IMR-90 (cell line): ENCODE measurements around the gene LARP1B. TPM values are rescaled to one million over a fixed set of nuclear protein-coding genes. Genes with fewer than 3 reads are reported as not detected.

Source experiments
- ATAC-seq: fragments of 200-7000 bp; cut with Tn5 transposase; 2 replicates; pipeline ENCODE4 v1.9.1; 2020; ENCODE audit warnings: low read depth, mild to moderate bottlenecking, moderate library complexity
- BruUV-seq: library from RNA; stranded (reverse); fragments of 400-500 nt; replicated peaks from 2 replicates; lab custom pipeline; 2021; lab: Mats Ljungman, UMichigan
- CTCF ChIA-PET: fragments of 300-600 bp; formaldehyde crosslinking; extraction: SDS; loops from one replicate; lab custom pipeline; 2021; ENCODE audit warnings: antibody characterized with exemption; lab: Yijun Ruan, JAX
- POLR2A ChIA-PET: fragments of 300-600 bp; sonication (Branson Sonifier 250); formaldehyde crosslinking; loops from one replicate; lab custom pipeline; 2022; ENCODE audit warnings: antibody characterized with exemption; ENCODE audit not compliant: unreplicated experiment; lab: Charles Lee
- DNase-seq: peaks from one replicate; pipeline ENCODE4 v3.0.0; 2013
- H2AFZ ChIP-seq: replicated peaks from 2 replicates; pipeline ENCODE3; 2013; ENCODE audit warnings: low read length, mild to moderate bottlenecking; ENCODE audit not compliant: poor library complexity
- H2AK5ac ChIP-seq: 2 replicates; pipeline ENCODE4 v1.6.1; 2013; ENCODE audit warnings: low read depth, low read length, inconsistent platforms
- H2AK9ac ChIP-seq: replicated peaks from 2 replicates; pipeline ENCODE3; 2013; ENCODE audit warnings: mild to moderate bottlenecking, low read depth, low read length, moderate library complexity; ENCODE audit not compliant: poor library complexity
- H2BK120ac ChIP-seq: 2 replicates; pipeline ENCODE4 v1.6.1; 2013; ENCODE audit warnings: low read depth, low read length, inconsistent platforms
- H2BK15ac ChIP-seq: 3 replicates; pipeline ENCODE4 v1.6.1; 2013; ENCODE audit warnings: low read depth, low read length, inconsistent platforms
- H2BK20ac ChIP-seq: 2 replicates; pipeline ENCODE4 v1.6.1; 2013; ENCODE audit warnings: low read depth, mild to moderate bottlenecking, inconsistent platforms, low read length, moderate library complexity
- H2BK5ac ChIP-seq: 2 replicates; pipeline ENCODE4 v1.6.1; 2013; ENCODE audit warnings: mild to moderate bottlenecking, low read depth, low read length, inconsistent platforms; ENCODE audit not compliant: poor library complexity, severe bottlenecking
- H3K14ac ChIP-seq: replicated peaks from 2 replicates; pipeline ENCODE4 v1.6.1; 2013; ENCODE audit warnings: low read depth, low read length, inconsistent platforms
- H3K18ac ChIP-seq: 2 replicates; pipeline ENCODE4 v1.6.1; 2013; ENCODE audit warnings: low read depth, low read length, control low read depth
- H3K23ac ChIP-seq: 2 replicates; pipeline ENCODE4 v1.6.1; 2013; ENCODE audit warnings: low read depth, low read length, inconsistent platforms
- H3K27ac ChIP-seq: 2 replicates; pipeline ENCODE4 v1.5.1; 2013; ENCODE audit warnings: mild to moderate bottlenecking, control low read depth, low read length; ENCODE audit not compliant: insufficient read depth
- H3K27me3 ChIP-seq: 2 replicates; pipeline ENCODE4 v1.6.1; 2013; ENCODE audit warnings: low read length; ENCODE audit not compliant: control insufficient read depth, insufficient read depth
- H3K36me3 ChIP-seq: 2 replicates; pipeline ENCODE4 v1.6.1; 2013; ENCODE audit warnings: low read length, mixed read lengths; ENCODE audit not compliant: control insufficient read depth, insufficient read depth
- H3K4ac ChIP-seq: 2 replicates; pipeline ENCODE4 v1.6.1; 2013; ENCODE audit warnings: low read depth, low read length, inconsistent platforms
- H3K4me1 ChIP-seq: 2 replicates; pipeline ENCODE4 v1.6.1; 2013; ENCODE audit warnings: low read length, mixed read lengths; ENCODE audit not compliant: control insufficient read depth, insufficient read depth
- H3K4me2 ChIP-seq: 2 replicates; pipeline ENCODE4 v1.6.1; 2013; ENCODE audit warnings: low read depth, mild to moderate bottlenecking, control low read depth, low read length, moderate library complexity
- H3K4me3 ChIP-seq: 2 replicates; pipeline ENCODE4 v1.5.1; 2013; ENCODE audit warnings: low read depth, mild to moderate bottlenecking, control low read depth, low read length, moderate library complexity; ENCODE audit not compliant: insufficient read depth
- H3K56ac ChIP-seq: 2 replicates; pipeline ENCODE4 v1.6.1; 2013; ENCODE audit warnings: low read length, inconsistent platforms; ENCODE audit not compliant: insufficient read depth; ENCODE audit errors: extremely low read depth
- H3K79me1 ChIP-seq, 2 experiments: 2 replicates each; pipeline ENCODE4 v1.6.1; 2013; ENCODE audit warnings: low read length in 2 of 2, inconsistent platforms in 1 of 2, low read depth in 1 of 2
- H3K9ac ChIP-seq: 2 replicates; pipeline ENCODE4 v1.6.1; 2013; ENCODE audit warnings: low read depth, low read length, control low read depth
- H3K9me1 ChIP-seq: 2 replicates; pipeline ENCODE4 v1.6.1; 2013; ENCODE audit warnings: low read length, inconsistent platforms; ENCODE audit not compliant: insufficient read depth
- H3K9me3 ChIP-seq: 2 replicates; pipeline ENCODE4 v1.6.1; 2013; ENCODE audit warnings: low read length; ENCODE audit not compliant: control insufficient read depth, insufficient read depth
- H4K20me1 ChIP-seq: 2 replicates; pipeline ENCODE4 v1.6.1; 2013; ENCODE audit warnings: low read length, inconsistent platforms; ENCODE audit not compliant: insufficient read depth
- H4K5ac ChIP-seq: 2 replicates; pipeline ENCODE4 v1.6.1; 2013; ENCODE audit warnings: mild to moderate bottlenecking, low read depth, low read length, control low read depth
- H4K8ac ChIP-seq, 2 experiments: 2 replicates each; pipeline ENCODE4 v1.6.1; 2013; ENCODE audit warnings: low read depth in 2 of 2, low read length in 2 of 2, control low read depth in 1 of 2, inconsistent platforms in 1 of 2
- H4K91ac ChIP-seq: 2 replicates; pipeline ENCODE4 v1.6.1; 2013; ENCODE audit warnings: low read depth, low read length, inconsistent platforms; ENCODE audit not compliant: insufficient read depth
- BHLHE40 ChIP-seq: fragments of 150-350 bp; IDR thresholded peaks from 2 replicates; pipeline ENCODE4 v1.6.1; 2016; ENCODE audit warnings: mild to moderate bottlenecking, low read depth, low read length
- CEBPB ChIP-seq: IDR thresholded peaks from 2 replicates; pipeline ENCODE4 v1.6.1; 2012; ENCODE audit warnings: low read depth, low read length, improper control_type of control experiment
- CHD1 ChIP-seq: IDR thresholded peaks from 2 replicates; pipeline ENCODE4 v1.6.1; 2012; ENCODE audit warnings: low read depth, low read length, improper control_type of control experiment
- ELK1 ChIP-seq: fragments of 150-350 bp; IDR thresholded peaks from 2 replicates; pipeline ENCODE4 v1.6.1; 2016; ENCODE audit warnings: low read depth, mild to moderate bottlenecking, low read length, moderate library complexity, borderline replicate concordance
- FOS ChIP-seq: fragments of 150-350 bp; IDR thresholded peaks from 2 replicates; pipeline ENCODE4 v1.6.1; 2016; ENCODE audit warnings: low read depth, low read length
- MXI1 ChIP-seq: IDR thresholded peaks from 2 replicates; pipeline ENCODE4 v1.6.1; 2012; ENCODE audit warnings: low read depth, mild to moderate bottlenecking, low read length, moderate library complexity, borderline replicate concordance
- NFE2L2 ChIP-seq: fragments of 150-350 bp; IDR thresholded peaks from 2 replicates; pipeline ENCODE4 v1.6.1; 2016; ENCODE audit warnings: low read depth, mild to moderate bottlenecking, low read length
- POLR2A ChIP-seq: IDR thresholded peaks from 2 replicates; pipeline ENCODE4 v1.6.1; 2012; ENCODE audit warnings: mild to moderate bottlenecking, low read depth, low read length
- RAD21 ChIP-seq: IDR thresholded peaks from 2 replicates; pipeline ENCODE4 v1.6.1; 2012; ENCODE audit warnings: low read length, improper control_type of control experiment
- RFX5 ChIP-seq: IDR thresholded peaks from 2 replicates; pipeline ENCODE4 v1.8.0; 2012; ENCODE audit warnings: low read depth, mild to moderate bottlenecking, low read length, moderate library complexity
- SMC3 ChIP-seq: fragments of 150-350 bp; IDR thresholded peaks from 2 replicates; pipeline ENCODE4 v1.6.1; 2016; ENCODE audit warnings: low read depth, mild to moderate bottlenecking, antibody characterized with exemption, low read length, moderate library complexity
- WGBS, 2 experiments: methylation state at CpG; one replicate each; pipeline versions ENCODE4 v1.1.5 to v1.1.7; 2013; ENCODE audit warnings: missing lambda C conversion rate in 2 of 2; ENCODE audit not compliant: insufficient read length in 1 of 2; ENCODE audit errors: extremely low coverage in 2 of 2; 5-methylcytosine and 5-hydroxymethylcytosine counted together
- dilution Hi-C: fragments of 300-500 bp; cut with HindIII; formaldehyde crosslinking; loops from one replicate; pipeline ENCODE4 v1.14.3; 2018; ENCODE audit warnings: low sequenced_read_pairs; ENCODE audit not compliant: unreplicated experiment
- in situ Hi-C: fragments of 300-500 bp; cut with MboI; formaldehyde crosslinking; loops from 3 replicates; pipeline ENCODE4 v1.14.3; 2019; ENCODE audit warnings: low sequenced_read_pairs, inconsistent platforms, mixed read lengths
- intact Hi-C: fragments of 100-400 bp; cut with micrococcal nuclease; formaldehyde crosslinking; loops from 2 replicates; pipeline ENCODE4 v1.10.0; 2022
- polyA plus RNA-seq, 3 experiments: library from polyadenylated mRNA; depleted of rRNA; stranded (reverse); fragments of >200 nt; gene quantifications; 2 replicates each; pipeline ENCODE4 v1.2.3, GENCODE V29; 2012; ENCODE audit warnings: low replicate concordance in 1 of 3
- total RNA-seq: library from RNA; depleted of rRNA; stranded (reverse); fragments of >200 nt; gene quantifications from 2 replicates; pipeline ENCODE4 v1.2.3, GENCODE V29; 2012
- TF ChIP-seq, protein P1 (sequence below): conservative IDR thresholded peaks from 2 replicates; pipeline ENCODE4 v1.5.1; 2012; ENCODE audit warnings: mild to moderate bottlenecking, low read depth, low read length, improper control_type of control experiment
- TF ChIP-seq, protein P2 (sequence below): fragments of 150-350 bp; IDR thresholded peaks from 2 replicates; pipeline ENCODE4 v1.6.1; 2017; ENCODE audit warnings: mild to moderate bottlenecking, antibody characterized with exemption, low read length, low read depth

The LARP1B gene
- total and polyA plus RNA-seq, 2 of the 4 experiments (the other 2 are of a cell fraction), result 8.8 to 11.1 TPM

DNA sequence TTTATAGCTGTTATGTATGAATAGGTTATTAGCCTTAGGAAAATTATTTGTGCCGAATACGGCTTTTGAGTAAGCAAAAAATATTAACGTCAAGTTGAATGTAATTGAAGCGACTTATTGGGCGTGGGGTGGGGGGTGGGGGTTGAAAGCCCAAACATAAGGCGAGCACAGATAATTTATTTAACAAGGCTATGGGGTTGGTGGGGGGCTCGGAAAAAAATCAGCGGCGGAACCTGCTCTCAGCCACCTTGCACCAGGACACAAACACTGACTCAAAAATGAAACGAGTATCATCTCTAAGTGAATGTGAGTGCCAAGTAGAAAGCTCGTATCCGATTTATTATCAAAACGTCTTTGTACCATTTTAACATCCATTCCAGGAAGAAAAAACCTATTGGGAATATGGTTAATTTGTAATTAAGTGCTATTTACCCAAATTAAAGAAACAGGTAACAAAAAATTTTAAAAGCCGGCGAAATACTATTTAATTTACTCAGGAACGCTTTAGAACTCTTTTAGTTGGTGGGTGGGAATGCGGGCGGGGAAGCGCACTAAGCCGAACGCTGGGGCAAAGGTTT is 902 bp upstream of the LARP1B start:
- H3K9ac ChIP-seq, result peak overlapping the region; percentile 81
- POLR2A ChIA-PET, result interaction anchor here (0.7 kb wide), 1 partner anchor 132 kb away, joined by 3 read pairs; no protein-coding TSS in a partner anchor
- peak overlapping the region; percentile 84 for H3K27ac ChIP-seq
- dilution Hi-C loops (no loop called here), in situ Hi-C loops (no loop called here), intact Hi-C loops (loop anchor here (2.0 to 10.0 kb wide), 3 partner anchors 95 to 277 kb away; partner anchors contain the start of genes ABHD18, HSPA4L, MFSD8 and PGRMC2)
- H4K5ac ChIP-seq, result peak overlapping the region; percentile 90
- WGBS, 2 experiments, result no CpG with 5 or more reads among the region's 21 CpGs
- H2BK20ac ChIP-seq, result no peak overlapping the region
- TF ChIP-seq SMC3 (no peak), CEBPB (no peak), POLR2A (no peak), FOS (no peak), MXI1 (no peak), BHLHE40 (no peak), NFE2L2 (no peak), RFX5 (no peak), ELK1 (no peak), RAD21 (no peak), CHD1 (no peak)
- TF ChIP-seq, protein P1, sequence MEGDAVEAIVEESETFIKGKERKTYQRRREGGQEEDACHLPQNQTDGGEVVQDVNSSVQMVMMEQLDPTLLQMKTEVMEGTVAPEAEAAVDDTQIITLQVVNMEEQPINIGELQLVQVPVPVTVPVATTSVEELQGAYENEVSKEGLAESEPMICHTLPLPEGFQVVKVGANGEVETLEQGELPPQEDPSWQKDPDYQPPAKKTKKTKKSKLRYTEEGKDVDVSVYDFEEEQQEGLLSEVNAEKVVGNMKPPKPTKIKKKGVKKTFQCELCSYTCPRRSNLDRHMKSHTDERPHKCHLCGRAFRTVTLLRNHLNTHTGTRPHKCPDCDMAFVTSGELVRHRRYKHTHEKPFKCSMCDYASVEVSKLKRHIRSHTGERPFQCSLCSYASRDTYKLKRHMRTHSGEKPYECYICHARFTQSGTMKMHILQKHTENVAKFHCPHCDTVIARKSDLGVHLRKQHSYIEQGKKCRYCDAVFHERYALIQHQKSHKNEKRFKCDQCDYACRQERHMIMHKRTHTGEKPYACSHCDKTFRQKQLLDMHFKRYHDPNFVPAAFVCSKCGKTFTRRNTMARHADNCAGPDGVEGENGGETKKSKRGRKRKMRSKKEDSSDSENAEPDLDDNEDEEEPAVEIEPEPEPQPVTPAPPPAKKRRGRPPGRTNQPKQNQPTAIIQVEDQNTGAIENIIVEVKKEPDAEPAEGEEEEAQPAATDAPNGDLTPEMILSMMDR, result no peak
- TF ChIP-seq, protein P2, sequence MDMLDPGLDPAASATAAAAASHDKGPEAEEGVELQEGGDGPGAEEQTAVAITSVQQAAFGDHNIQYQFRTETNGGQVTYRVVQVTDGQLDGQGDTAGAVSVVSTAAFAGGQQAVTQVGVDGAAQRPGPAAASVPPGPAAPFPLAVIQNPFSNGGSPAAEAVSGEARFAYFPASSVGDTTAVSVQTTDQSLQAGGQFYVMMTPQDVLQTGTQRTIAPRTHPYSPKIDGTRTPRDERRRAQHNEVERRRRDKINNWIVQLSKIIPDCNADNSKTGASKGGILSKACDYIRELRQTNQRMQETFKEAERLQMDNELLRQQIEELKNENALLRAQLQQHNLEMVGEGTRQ, result no peak
- no peaks in the 10 kb centered on the region for H3K27me3 ChIP-seq
- H2AFZ ChIP-seq, result peak overlapping the region; percentile 99
- H3K4me2 ChIP-seq, result peak overlapping the region; percentile 88
- H3K4me1 ChIP-seq, result no peaks in the 10 kb centered on the region
- no peaks in the 10 kb centered on the region for H3K36me3 ChIP-seq
- peak overlapping the region; percentile 87 for H2BK5ac ChIP-seq
- peak overlapping the region; percentile 70 for H2AK9ac ChIP-seq
- H3K14ac ChIP-seq, result peak overlapping the region; percentile 92
- DNase-seq (peak; percentile 6), ATAC-seq (no peak)
- H4K91ac ChIP-seq, result peak overlapping the region; percentile 77; the same call in 1 of the 2 replicates
- CTCF ChIA-PET, result interaction anchor here (0.6 to 1.5 kb wide), 4 partner anchors 10 to 95 kb away, joined by 3 to 5 read pairs (median 3); partner anchors contain the start of genes ABHD18 and MFSD8
- peak overlapping the region; percentile 77 for H3K4me3 ChIP-seq
- H4K20me1 ChIP-seq, result peaks cover 11% of the 10 kb centered on the region
- H3K23ac ChIP-seq, result no peak overlapping the region
- H2BK15ac ChIP-seq, result peak overlapping the region; percentile 74; the same call in 1 of the 3 replicates
- H3K79me1 ChIP-seq, result peaks cover 0 to 16% of the 10 kb centered on the region in 2 experiments; a peak in 2 of 4 replicates
- H3K4ac ChIP-seq, result peak overlapping the region; percentile 88
- H3K9me3 ChIP-seq, result no peaks in the 10 kb centered on the region
- no peak overlapping the region for H2AK5ac ChIP-seq
- peak overlapping the region; percentile 70; the same call in 1 of the 2 replicates for H3K18ac ChIP-seq
- BruUV-seq, result no TSS peak
- peak overlapping the region; percentile 42; the same call in 1 of the 2 replicates for H2BK120ac ChIP-seq
- peak overlapping the region; percentile 99 for H4K8ac ChIP-seq
- H3K56ac ChIP-seq, result peak overlapping the region; percentile 76; the same call in 1 of the 2 replicates
- H3K9me1 ChIP-seq, result no peaks in the 10 kb centered on the region
